HEK293T (cell line): ENCODE measurements around the gene FBXL7.

ENCODE experiments used
- BHLHE40 ChIP-seq: fragments of 450-650 bp; IDR thresholded peaks from 2 replicates; pipeline ENCODE4 v1.6.1; 2016; ENCODE audit warnings: mild to moderate bottlenecking, moderate library complexity, borderline replicate concordance
- CTBP1 ChIP-seq: fragments of 450-650 bp; IDR thresholded peaks from 2 replicates; pipeline ENCODE4 v1.6.1; 2016; ENCODE audit warnings: borderline replicate concordance
- ELF4 ChIP-seq: fragments of 450-650 bp; IDR thresholded peaks from 2 replicates; pipeline ENCODE4 v1.6.1; 2017; ENCODE audit warnings: antibody characterized with exemption
- FOXA1 ChIP-seq: fragments of 450-650 bp; IDR thresholded peaks from 2 replicates; pipeline ENCODE4 v1.6.1; 2016; ENCODE audit warnings: mild to moderate bottlenecking
- FOXK2 ChIP-seq: fragments of 450-650 bp; IDR thresholded peaks from 2 replicates; pipeline ENCODE4 v1.6.1; 2016; ENCODE audit warnings: mild to moderate bottlenecking
- FOXM1 ChIP-seq: fragments of 450-650 bp; IDR thresholded peaks from 2 replicates; pipeline ENCODE4 v1.6.1; 2017; ENCODE audit warnings: mild to moderate bottlenecking, borderline replicate concordance
- LEF1 ChIP-seq: fragments of 450-650 bp; IDR thresholded peaks from 2 replicates; pipeline ENCODE4 v1.6.1; 2017; ENCODE audit warnings: mild to moderate bottlenecking, borderline replicate concordance
- NFRKB ChIP-seq: fragments of 450-650 bp; IDR thresholded peaks from 2 replicates; pipeline ENCODE4 v1.6.1; 2016; ENCODE audit warnings: mild to moderate bottlenecking, moderate library complexity
- PKNOX1 ChIP-seq: fragments of 450-650 bp; IDR thresholded peaks from 2 replicates; pipeline ENCODE4 v1.6.1; 2016
- SP1 ChIP-seq: fragments of 450-650 bp; IDR thresholded peaks from 2 replicates; pipeline ENCODE4 v1.6.1; 2017
- SUZ12 ChIP-seq: fragments of 450-650 bp; IDR thresholded peaks from 2 replicates; pipeline ENCODE4 v1.6.1; 2016; ENCODE audit warnings: mild to moderate bottlenecking
- ZNF384 ChIP-seq: fragments of 450-650 bp; IDR thresholded peaks from 2 replicates; pipeline ENCODE4 v1.6.1; 2016

- TF ChIP-seq SP1 (no peak), SUZ12 (no peak), LEF1 (no peak), FOXK2 (no peak), BHLHE40 (no peak), FOXA1 (no peak), FOXM1 (no peak), NFRKB (no peak), ZNF384 (no peak), CTBP1 (no peak), PKNOX1 (no peak), ELF4 (no peak)
These were observed 106.2 kb downstream of the FBXL7 start for GRCh38 chr5:15606197-15606596.
